ENCODE data around the gene TYMS. TPM values are rescaled to one million over a fixed set of nuclear protein-coding genes. Genes with fewer than 3 reads are reported as not detected.

The TYMS gene
- 66.6 and 72.0 TPM in 2 replicates for total RNA-seq (2014; rRNA removed; shearing (Covaris generic))

DNA sequence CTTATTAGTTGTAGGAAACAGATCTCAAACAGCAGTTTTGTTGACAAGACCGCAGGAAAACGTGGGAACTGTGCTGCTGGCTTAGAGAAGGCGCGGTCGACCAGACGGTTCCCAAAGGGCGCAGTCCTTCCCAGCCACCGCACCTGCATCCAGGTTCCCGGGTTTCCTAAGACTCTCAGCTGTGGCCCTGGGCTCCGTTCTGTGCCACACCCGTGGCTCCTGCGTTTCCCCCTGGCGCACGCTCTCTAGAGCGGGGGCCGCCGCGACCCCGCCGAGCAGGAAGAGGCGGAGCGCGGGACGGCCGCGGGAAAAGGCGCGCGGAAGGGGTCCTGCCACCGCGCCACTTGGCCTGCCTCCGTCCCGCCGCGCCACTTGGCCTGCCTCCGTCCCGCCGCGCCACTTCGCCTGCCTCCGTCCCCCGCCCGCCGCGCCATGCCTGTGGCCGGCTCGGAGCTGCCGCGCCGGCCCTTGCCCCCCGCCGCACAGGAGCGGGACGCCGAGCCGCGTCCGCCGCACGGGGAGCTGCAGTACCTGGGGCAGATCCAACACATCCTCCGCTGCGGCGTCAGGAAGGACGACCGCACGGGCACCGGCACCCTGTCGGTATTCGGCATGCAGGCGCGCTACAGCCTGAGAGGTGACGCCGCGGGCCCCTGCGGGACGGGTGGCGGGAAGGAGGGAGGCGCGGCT is at the start of gene TYMS:
Gene TYMS (plus strand): TSS at position 343 of the 690 bp plus-strand sequence. CDS start 90 bp downstream, at position 433.
- DNase-seq (ENCODE audit: low spot score), result peak; percentile 66

DNA sequence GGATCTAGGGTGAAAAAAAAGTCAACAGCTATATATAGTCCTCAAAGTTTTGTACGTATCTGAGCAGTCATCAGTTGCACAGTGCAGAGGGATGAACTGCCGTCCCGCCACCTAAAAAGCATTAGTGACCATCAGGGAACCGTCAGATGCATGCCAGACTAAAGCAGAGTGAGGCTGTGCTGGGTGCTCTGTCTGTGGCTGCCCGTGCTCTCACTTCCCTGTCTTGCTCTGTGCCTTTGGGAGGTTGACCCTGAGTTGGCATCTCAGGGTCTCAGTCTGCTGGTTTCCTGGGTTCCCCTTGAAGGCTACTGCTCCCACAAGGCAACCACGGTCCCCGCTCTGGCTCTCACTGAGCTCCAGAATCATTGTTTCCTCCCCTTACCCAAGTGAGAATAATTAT is 49.5 kb upstream of the TYMS start:
- DNase-seq (ENCODE audit: low spot score), result no peak

DNA sequence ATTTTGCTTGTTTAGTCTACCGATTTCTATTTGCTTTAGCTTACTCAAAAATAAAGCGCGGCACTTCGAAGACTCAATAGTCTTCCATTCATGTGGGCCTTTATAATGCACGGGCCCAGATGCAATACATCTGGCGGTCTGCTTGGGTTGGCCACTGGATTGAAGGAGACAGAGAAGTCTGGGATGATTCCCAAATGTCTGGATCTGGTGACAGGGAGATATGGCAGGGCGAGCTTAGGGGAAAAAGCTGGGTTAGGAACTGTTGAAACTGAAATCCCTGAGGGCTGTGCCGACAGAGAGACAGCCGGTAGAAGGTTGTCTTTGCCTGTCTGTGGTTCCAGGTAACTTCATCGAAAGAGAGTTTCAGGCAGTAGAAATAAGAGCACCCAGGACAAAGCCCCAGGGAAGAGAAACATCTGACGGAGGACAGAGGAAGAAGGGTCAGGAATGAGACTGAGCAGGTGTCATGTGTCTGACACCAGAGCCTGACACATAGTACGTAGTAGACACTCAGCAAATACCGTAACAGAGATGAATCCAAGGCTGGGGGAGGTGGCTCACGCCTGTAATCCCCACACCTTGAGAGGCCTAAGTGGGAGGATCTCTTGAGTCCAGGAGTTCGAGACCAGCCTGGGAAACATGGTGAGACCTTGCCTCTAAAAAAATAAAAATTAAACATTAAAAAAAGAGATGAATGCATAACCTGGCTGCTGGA is 47.1 kb upstream of the TYMS start:
- no peak for DNase-seq (ENCODE audit: low spot score)

DNA sequence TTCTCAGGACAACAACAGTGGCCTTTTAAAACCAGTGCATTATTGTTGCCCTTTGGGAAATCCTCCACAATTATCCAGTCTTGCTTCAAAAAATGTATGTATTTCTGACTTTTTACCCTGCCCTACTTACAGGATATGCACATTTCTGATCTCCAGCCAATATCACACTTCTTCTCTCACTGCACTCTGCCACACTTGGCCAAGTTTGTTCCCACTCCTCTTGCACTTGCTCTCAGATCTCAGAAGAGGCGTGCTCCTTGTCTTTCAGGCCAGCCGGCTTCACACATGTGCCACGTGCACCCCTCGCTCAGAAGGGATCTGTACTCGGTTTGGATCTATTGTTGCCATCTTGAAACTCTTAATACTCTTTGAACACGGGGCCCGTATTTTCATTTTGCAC is 45.3 kb upstream of the TYMS start:
- DNase-seq (ENCODE audit: low spot score), result no peak

DNA sequence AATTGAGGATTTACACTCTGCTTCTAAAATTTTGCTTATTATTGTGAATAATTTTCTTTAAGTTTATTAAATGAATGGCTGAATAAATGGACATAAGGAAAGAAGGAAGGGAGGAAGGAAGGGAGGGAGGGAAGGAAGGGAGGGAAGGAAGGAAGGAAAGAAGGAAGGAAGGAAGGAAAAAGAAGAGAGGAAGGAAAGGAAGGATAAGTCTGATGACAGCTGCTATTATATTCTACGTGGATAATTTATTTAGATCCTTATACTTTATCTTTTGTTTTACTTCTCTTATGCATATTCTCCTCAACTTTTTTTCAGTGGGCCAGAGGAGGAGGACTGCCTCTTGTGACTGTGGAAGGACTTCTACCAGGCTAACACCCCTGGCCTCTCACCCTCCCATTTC is 43.3 kb upstream of the TYMS start:
- DNase-seq (ENCODE audit: low spot score), result no peak

DNA sequence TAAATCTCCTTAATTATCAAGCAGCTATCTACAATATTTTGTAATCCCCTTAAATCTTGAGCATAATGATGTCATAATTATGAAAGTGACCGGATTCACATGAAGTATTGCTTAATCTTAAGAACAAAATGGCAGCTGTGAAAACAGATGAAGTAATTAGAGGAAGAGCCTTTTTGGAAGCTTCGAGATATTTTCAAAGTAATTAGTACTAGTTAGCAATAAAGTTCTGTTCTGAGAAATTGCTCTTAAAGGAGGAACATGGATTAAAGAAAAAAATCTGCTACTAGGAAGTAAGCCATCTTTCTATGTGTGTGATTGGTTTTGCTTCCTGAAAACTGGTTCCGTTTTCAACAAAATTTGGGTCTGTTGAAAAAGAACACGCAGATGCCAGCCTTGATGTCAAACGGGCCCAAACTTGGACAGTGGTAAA is 42.3 kb upstream of the TYMS start:
- no peak for DNase-seq (ENCODE audit: low spot score)

DNA sequence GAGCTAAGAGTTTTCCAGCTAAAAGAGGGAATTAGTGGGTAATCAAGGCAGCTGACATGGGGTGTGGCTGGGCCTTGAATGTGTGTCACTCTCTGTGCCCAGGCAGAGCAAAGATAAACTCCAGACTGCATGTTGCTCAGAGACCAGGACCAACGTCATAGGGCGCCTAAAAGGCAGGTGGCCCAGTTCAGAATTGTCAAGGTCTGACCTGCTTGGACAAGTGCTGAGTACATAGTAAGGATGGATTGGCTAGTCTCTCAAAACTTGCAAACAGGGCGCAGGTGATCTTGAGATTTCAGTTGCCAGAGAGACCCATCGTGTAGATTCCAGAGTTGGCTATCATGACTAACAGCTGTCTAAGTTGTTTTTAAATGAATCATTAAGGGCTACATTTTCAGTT is 41.7 kb upstream of the TYMS start:
- DNase-seq (ENCODE audit: low spot score), result no peak

DNA sequence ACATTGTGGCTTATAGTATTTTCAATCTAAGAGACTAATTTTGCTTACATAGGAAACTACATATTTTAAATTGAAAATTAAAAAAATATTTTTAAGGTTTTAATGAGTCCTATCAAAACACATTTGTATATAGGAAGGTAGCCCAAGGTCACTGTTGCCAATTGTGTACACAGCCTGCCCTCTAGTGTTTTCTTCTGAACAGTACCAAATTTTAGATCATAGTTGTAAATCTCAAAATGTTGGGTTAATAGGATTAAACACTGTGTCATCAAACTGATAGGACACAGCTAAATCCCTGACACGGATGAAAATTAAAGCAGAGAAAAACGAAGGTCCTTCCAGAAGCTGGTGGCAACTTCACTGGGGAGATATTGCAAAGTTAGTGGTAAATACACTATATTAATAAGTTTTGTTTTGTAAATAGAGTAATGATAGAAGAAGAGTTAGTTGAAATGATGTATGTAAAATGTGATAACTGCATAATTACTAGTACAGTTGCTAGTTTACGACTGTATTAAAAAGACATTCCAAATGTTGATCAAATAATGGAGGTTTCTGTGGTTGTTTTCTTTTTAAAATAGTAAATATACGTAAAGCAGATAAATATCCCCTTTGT is 41.0 kb upstream of the TYMS start:
- DNase-seq (ENCODE audit: low spot score), result peak; percentile 56

DNA sequence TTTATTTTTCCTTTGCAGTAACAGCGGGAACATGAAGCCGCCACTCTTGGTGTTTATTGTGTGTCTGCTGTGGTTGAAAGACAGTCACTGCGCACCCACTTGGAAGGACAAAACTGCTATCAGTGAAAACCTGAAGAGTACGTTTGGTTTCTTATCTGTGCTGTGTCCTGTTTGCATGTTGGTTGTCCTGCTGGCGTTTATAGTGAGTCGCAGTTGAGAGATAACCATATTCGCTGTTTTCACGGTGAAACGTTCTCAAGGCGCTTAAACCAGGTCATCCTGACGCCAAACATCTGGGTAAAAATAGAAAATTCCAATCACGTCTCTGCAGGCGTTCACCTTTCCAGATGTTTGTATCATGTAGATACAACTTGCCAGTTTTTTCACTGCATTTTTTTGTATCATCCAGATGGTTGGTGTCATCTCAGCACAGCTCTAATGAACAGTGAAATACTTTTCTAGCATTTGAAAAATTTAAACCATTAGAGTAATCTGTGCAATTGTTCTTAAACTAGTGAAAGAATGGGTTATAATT is 39.4 kb upstream of the TYMS start:
- DNase-seq (ENCODE audit: low spot score), result no peak

DNA sequence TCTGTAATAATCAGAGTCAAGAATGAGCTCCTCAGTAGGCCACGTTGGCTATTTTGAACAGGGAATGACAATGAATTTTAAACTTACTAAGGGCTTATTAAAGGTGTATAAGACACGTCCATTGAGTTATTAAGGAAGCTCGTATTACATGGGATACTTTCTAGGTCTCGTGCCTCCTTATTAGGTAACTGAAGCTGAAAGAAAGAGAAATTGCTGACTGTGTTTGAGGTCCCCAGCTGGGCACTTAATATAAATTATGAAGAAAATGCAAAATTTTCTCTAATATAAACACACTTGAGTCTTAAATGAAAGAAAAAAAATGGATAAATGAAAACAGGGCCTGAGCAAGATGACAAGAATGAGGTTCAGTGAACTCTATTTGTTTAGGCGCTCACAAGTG is 38.8 kb upstream of the TYMS start:
- DNase-seq (ENCODE audit: low spot score), result no peak

DNA sequence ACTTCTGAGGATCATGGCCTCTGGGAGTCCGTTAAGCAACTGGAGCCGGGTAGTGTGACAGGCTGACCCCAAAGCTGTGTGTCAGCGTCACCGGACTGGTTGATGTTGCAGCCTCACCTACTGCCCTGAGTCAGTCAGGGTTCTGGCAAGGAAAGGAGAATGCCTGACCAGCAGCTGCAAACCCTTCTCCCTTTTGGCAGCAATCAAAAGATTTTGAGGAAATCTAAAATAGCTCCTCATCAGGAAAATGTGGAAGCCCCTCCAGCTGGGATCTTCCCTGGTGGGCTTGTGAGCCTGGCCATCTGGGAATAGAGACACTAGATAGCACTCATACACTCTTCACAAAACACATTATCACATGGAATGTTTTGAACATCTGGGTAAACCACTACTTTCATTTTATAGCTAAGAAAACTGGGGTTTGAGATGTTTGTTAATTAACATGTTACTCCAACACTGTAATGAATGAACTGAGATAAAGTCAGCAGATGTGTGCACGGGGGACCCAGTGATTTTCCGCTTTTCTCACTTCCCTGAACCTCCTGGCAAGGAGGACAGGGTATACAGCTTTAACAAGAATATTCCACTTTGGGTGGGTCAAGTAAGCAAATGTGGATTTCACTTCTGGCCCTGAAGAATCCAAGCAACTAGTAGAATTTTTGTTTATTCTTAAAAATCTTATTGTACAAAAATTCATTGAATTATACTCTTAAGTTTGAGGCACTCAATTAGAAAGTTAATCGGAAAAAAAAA is 36.0 kb upstream of the TYMS start:
- DNase-seq (ENCODE audit: low spot score), result peak; percentile 16

DNA sequence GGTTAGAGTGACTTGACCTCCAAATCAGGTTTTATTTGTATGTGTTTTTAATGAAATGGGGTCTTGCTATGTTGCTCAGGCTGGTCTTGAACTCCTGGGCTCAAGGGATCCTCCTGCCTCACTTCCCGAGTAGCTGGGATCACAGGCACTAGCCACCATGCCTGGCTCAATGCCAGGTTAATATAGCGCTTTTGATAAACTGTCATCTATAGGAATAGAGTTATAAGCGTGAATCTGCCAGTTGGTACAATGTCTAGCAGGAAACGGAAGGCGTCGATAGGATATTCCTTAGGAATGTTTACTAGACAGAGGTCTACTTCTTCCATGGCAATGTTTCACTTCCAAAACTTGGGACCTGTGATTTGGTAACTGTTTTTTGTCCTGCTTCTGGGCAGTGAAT is 35.2 kb upstream of the TYMS start:
- no peak for DNase-seq (ENCODE audit: low spot score)

DNA sequence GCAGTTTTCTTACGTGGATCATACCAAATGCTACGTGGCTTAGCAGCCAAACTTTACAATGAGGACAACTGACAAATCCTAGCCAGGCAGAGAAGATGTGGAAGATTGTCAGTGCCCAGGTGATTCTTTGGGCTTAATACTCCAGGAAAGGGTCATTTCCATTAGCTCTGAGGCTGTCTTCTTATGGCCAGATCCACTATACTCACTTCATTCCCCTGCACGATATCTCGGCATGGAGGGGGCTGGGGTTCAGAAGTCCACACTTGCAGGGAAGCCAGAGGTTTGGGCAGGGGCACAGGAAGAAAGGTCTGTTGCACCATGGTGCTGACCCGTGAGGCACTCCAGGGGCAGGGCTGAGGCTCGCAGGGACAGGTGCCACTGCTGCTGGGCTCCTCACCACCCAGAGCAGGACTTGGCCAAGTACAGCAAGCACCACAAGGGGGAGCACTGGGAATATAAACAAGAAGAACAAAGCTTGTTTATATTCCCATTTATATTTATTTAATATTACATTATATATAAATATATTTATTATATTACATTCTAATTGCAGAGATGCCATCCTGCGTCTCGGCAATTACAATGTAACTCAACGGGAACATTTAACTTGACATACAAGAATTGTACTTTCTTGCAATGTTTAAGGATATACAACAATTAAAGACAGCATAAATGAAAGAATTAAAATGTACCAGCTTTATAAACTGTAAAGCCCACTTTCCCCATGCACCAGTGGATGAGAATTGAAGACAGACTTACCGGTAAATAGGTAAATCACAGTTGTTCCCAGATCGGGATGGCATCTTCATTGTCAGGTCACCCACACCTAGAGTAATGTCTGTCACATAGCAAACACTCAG is 33.5 kb upstream of the TYMS start:
- peak; percentile 54 for DNase-seq (ENCODE audit: low spot score)

DNA sequence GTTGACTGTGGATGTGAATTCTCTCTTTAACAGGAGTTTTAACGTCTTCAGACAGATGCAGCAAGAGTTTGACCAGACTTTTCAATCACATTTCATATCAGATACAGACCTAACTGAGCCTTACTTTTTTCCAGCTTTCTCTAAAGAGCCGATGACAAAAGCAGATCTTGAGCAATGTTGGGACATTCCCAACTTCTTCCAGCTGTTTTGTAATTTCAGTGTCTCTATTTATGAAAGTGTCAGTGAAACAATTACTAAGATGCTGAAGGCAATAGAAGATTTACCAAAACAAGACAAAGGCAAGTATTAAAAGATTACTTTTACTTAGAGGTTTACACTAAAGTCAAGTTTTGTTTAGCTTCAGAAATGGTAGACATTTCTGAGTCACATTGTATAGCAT is 30.2 kb upstream of the TYMS start:
- DNase-seq (ENCODE audit: low spot score), result no peak

DNA sequence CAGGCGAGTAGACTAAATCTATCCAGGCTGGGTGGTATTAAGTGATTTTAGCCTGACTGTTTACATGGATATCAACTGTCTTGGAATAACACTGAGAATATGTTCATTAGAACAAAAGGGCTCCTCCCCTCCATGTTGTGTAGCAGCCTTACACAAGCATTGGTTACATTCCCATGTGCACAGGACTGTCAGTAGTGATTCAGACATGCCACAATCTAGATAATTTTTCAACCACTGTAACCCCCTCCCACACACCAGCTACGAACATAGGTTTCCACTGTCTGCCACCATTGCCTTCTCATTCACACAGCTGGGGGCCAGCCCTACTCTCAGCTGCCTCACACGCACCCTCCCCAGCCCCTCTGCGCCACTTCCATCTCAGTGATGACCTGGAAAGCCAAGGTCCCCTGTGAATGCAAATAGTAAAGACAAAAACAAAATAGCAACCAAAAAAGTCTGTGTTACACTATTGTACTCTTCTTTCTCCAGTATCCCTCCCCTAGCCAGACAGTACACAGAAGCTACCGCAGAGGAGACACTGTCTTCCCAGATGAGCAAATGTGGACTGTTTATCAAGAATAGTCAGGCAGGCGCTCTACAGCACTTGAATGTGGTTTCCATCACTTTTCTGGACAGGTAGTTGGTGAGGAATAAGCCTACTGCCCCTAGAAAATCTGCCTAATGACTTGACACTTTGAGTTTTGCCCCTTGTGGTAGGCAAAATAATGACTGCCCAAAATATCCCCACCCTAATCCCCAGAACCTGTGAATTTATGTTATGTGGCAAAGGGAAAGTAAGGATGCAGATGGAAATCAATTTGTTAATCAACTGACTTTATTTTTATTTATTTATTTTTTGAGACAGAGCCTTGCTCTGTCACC is 27.9 kb upstream of the TYMS start:
- DNase-seq (ENCODE audit: low spot score), result no peak

DNA sequence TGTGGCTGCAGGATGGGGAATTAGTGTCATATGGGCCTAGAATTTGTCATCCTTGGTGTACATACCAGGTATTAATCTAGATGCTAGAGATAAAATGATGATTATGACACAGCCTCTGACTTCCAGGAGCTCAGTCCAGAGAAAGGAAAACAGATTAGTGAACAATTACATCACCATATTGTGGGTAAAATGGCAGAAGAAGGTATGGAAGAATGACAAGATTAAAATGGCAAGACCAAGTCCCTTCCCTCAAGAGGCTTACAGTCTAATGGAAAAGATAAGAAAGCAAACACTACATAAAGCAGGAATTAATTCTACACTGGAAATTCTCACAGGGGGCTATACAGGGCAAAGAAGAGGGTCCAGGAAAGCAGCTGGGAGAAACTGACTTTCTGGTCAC is 25.9 kb upstream of the TYMS start:
- no peak for DNase-seq (ENCODE audit: low spot score)

DNA sequence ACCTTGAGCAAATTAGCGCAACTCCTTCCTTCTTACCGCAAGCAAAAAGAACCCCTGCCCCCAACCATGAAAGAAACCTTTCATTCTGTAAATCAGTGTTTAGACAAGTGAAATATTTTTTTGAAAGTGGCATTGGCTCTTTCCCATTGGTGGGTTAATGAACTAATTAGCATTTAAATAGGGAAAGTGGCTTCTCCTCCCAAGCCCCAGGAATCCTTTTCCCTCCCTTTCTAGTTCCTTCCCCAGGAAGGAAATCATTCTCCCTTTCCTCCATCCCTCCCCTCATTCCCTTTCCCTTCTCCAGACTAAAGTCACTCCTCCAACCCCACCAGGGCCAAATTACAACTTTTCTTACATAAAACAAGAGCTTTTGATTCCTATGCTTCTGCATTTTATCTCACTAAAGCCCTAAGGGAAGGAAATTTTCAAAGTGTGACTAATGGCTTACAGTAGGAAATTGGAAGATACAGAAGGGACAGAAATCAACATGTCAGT is 22.9 kb upstream of the TYMS start:
- no peak for DNase-seq (ENCODE audit: low spot score)

DNA sequence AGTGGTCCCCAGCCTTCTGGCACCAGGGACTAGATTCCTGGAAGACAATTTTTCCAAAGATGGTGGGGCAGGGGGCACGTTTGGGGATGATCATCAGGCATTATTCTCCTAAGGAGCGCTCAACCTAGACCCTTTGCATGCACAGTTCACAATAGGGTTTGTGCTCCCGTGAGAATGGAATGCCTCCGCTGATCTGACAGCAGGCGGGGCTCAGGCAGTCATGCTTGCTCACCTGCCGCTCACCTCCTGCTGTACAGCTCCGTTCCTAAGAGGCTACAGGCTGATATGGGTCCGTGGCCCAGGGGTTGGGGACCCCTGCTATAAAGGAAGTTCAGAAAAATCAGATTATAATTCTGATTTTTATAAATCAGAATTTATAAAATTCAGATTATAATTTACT is 22.3 kb upstream of the TYMS start:
- DNase-seq (ENCODE audit: low spot score), result no peak

DNA sequence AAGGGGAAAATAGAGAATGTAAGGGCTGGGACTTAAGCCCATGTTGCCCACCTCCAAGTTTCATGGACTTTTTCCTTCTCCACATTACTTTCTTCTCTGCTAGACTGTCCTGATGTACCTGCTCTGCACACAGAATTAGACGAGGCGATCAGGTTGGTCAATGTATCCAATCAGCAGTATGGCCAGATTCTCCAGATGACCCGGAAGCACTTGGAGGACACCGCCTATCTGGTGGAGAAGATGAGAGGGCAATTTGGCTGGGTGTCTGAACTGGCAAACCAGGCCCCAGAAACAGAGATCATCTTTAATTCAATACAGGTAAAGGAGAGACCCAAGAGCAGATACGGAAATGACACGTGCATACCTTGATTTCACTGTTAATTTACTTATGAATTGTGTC is 16.2 kb upstream of the TYMS start:
- no peak for DNase-seq (ENCODE audit: low spot score)
